AG04450 (cell line): Measurements from ENCODE around the gene CBX4. TPM values are rescaled to one million over a fixed set of nuclear protein-coding genes. Genes with fewer than 3 reads are reported as not detected.

ENCODE experiments used
- CTCF ChIA-PET: fragments of 300-600, 350-600 bp; formaldehyde crosslinking; extraction: SDS; loops from one replicate; lab custom pipeline; 2022; ENCODE audit warnings: antibody characterized with exemption, inconsistent platforms; lab: Charles Lee
- POLR2A ChIA-PET: fragments of 350-600 bp; formaldehyde crosslinking; extraction: SDS; loops from one replicate; lab custom pipeline; 2021; ENCODE audit warnings: antibody characterized with exemption, inconsistent platforms; lab: Yijun Ruan, JAX
- DNase-seq: peaks from one replicate; pipeline ENCODE4 v3.0.0-alpha.2; 2011; ENCODE audit warnings: low read depth, low spot score
- H3K27ac ChIP-seq: one replicate; pipeline ENCODE4 v1.5.1; 2012; ENCODE audit warnings: low read depth, low read length, control low read depth
- H3K27me3 ChIP-seq: one replicate; pipeline ENCODE4 v1.6.0; 2012; ENCODE audit warnings: low read length; ENCODE audit not compliant: control insufficient read depth, insufficient read depth
- H3K4me3 ChIP-seq: 2 replicates; pipeline ENCODE4 v1.5.1; 2011; ENCODE audit warnings: mild to moderate bottlenecking, low read depth, low read length, control low read depth
- H3K9me3 ChIP-seq: 2 replicates; pipeline ENCODE4 v1.5.1; 2012; ENCODE audit warnings: low read length; ENCODE audit not compliant: control insufficient read depth, insufficient read depth
- CTCF ChIP-seq: IDR thresholded peaks from 2 replicates; pipeline ENCODE4 v1.5.1; 2011; ENCODE audit warnings: low read depth, low read length, control low read depth, inconsistent platforms
- polyA plus RNA-seq: library from polyadenylated mRNA; depleted of rRNA; stranded (reverse); fragments of >200 nt; gene quantifications from 2 replicates; pipeline ENCODE4 v1.2.3, GENCODE V29; 2011

Gene CBX4
- polyA plus RNA-seq, 1 experiment: 7.6 TPM

DNA sequence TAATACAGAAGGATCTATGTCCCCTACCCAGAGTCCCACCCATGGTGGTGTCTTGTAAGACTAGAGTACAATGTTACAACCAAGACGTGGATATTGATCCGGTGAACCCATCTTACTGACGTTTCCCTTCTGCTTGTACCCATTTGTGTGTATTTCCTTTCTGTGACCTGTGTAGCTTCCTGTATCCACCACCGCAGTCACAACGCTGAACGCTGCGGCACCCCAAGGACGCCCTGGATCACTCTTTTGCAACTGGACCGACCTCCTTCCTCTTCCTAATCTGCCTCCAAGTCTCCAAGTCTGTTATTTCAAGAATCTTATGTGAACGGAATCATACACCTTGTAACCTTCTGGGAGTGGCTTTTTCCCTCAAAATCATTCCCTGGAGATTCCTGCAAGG lies 33.5 kb upstream of the CBX4 start:
- DNase-seq: no peak
- no peak for TF ChIP-seq CTCF
- Histone ChIP-seq H3K9me3 (no peaks in the 10 kb centered on the region), H3K27me3 (peaks cover 17% of the 10 kb centered on the region), H3K4me3 (no peak overlapping the region), H3K27ac (no peak overlapping the region)
- CTCF ChIA-PET: interaction anchor here (0.6 to 1.9 kb wide), 2 partner anchors 28 to 33 kb away, joined by 3 to 7 read pairs; partner anchors contain the start of gene CBX4
- POLR2A ChIA-PET: no interaction called here

DNA sequence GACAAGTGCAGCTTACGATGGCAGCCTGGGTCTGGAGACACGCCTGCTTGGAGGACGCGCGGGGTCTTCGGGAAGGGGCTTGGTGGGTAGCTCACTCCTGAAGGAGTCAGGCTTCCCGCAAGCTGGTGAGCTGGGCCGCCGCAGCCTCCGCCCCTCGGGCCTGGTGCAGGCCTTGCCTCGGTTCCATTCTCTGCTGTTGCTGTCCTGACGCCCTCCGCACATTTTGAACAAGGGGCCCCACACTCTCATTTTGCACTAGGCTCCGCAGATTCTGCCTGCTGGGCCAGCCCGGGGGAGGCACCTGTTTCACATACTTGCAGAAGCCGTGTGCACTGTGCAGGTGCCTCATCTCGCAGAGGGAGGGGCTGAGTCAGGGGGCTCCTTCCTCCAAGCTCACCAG lies 31.9 kb upstream of the CBX4 start:
- DNase-seq: no peak
- TF ChIP-seq CTCF: no peak
- Histone ChIP-seq H3K27me3 (peaks cover 6% of the 10 kb centered on the region), H3K4me3 (no peak overlapping the region), H3K27ac (no peak overlapping the region), H3K9me3 (no peaks in the 10 kb centered on the region)
- CTCF ChIA-PET: no interaction called here
- POLR2A ChIA-PET: no interaction called here

DNA sequence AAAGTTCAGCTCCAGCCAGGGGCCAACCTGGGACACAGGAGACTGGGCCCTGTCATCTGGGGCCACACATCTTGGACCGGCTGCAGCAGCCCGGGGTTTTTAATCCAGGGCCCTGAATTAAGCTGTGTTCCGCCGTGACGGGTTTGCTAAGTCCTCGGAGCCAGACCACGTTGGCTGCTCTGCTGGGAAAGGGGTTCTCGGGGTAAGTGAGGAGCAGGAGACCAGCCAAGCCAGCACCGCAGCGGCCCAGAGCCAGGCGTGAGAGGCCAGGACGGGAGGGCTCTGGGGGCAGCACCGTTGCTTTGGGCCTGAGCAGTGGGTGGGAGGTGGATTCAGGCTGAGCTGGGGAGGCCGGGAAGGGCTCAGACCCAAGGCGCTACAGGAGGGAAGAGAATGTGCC lies 31.3 kb upstream of the CBX4 start:
- Histone ChIP-seq H3K27me3 (peaks cover 5% of the 10 kb centered on the region), H3K4me3 (no peak overlapping the region), H3K27ac (no peak overlapping the region), H3K9me3 (no peaks in the 10 kb centered on the region)
- no peak for TF ChIP-seq CTCF
- POLR2A ChIA-PET: no interaction called here
- no peak for DNase-seq
- CTCF ChIA-PET: no interaction called here

GRCh38 chr17:79866791-79867518 lies 27.7 kb upstream of the CBX4 start:
- DNase-seq: no peak
- POLR2A ChIA-PET: no interaction called here
- Histone ChIP-seq H3K27ac (no peak overlapping the region), H3K27me3 (peaks cover 14% of the 10 kb centered on the region), H3K4me3 (no peak overlapping the region), H3K9me3 (no peaks in the 10 kb centered on the region)
- CTCF ChIA-PET: no interaction called here
- no peak for TF ChIP-seq CTCF

GRCh38 chr17:79865351-79866210 lies 26.3 kb upstream of the CBX4 start:
- peaks cover 23% of the 10 kb centered on the region for H3K27me3 ChIP-seq
- H3K4me3 ChIP-seq: no peak overlapping the region
- CTCF ChIA-PET: interaction anchor here (1.6 kb wide), 1 partner anchor 9 kb away, joined by 5 read pairs; no protein-coding TSS in a partner anchor
- no peak for DNase-seq
- POLR2A ChIA-PET: no interaction called here
- H3K27ac ChIP-seq: no peak overlapping the region
- TF ChIP-seq CTCF: no peak
- no peaks in the 10 kb centered on the region for H3K9me3 ChIP-seq
